Measurements from ENCODE around the gene ZDHHC6.
"Not testable (repeated sequence)": the region's sequence is repeated elsewhere in the genome, so short reads cannot be mapped to it uniquely, and the experiment has no call there.

Gene ZDHHC6

GRCh38 chr10:112446855-112447619 is at the start of gene ZDHHC6, which contains the start of gene VTI1A:
Gene ZDHHC6, minus strand, starts transcription at chr10:112446914. Its CDS starts 1,478 bp downstream, at chr10:112445436.
Gene VTI1A, plus strand, starts transcription at chr10:112447215. Its CDS starts 159 bp downstream, at chr10:112447374.
- DNase-seq, result peak; percentile 74

GRCh38 chr10:112492736-112493135 is 46.0 kb upstream of the ZDHHC6 start:
- DNase-seq, result no peak

- no peak for DNase-seq
These were observed 44.4 kb upstream of the ZDHHC6 start for GRCh38 chr10:112491144-112491543.

- DNase-seq, result no peak
These were observed 43.8 kb upstream of the ZDHHC6 start for GRCh38 chr10:112490545-112490944.

GRCh38 chr10:112487964-112488363 is 41.2 kb upstream of the ZDHHC6 start:
- DNase-seq, result no peak

- no peak for DNase-seq
These were observed 37.7 kb upstream of the ZDHHC6 start for GRCh38 chr10:112484399-112484798.

GRCh38 chr10:112481602-112482001 is 34.9 kb upstream of the ZDHHC6 start:
- DNase-seq, result no peak

GRCh38 chr10:112475575-112476218 is 29.0 kb upstream of the ZDHHC6 start:
- DNase-seq, result peak; percentile 9

GRCh38 chr10:112471878-112472487 is 25.3 kb upstream of the ZDHHC6 start:
- peak; percentile 77 for DNase-seq

- DNase-seq, result no peak
These were observed 20.9 kb upstream of the ZDHHC6 start for GRCh38 chr10:112467541-112468075.

GRCh38 chr10:112466802-112467201 is 20.1 kb upstream of the ZDHHC6 start:
- no peak for DNase-seq

- no peak for DNase-seq
These were observed 18.7 kb upstream of the ZDHHC6 start for GRCh38 chr10:112465299-112465883.

GRCh38 chr10:112464074-112464473 is 17.4 kb upstream of the ZDHHC6 start:
- not testable (repeated sequence) for DNase-seq

GRCh38 chr10:112461029-112461887 is 14.5 kb upstream of the ZDHHC6 start:
- no peak for DNase-seq

GRCh38 chr10:112460366-112460765 is 13.7 kb upstream of the ZDHHC6 start:
- no peak for DNase-seq

GRCh38 chr10:112456533-112456932 is 9.8 kb upstream of the ZDHHC6 start:
- no peak for DNase-seq

GRCh38 chr10:112454910-112455779 is 8.4 kb upstream of the ZDHHC6 start:
- no peak for DNase-seq

GRCh38 chr10:112448888-112449287 is 2.2 kb upstream of the ZDHHC6 start:
- DNase-seq, result no peak

- DNase-seq, result no peak
These were observed 860 bp upstream of the ZDHHC6 start for GRCh38 chr10:112447620-112447928.

GRCh38 chr10:112446055-112446854 is 459 bp downstream of the ZDHHC6 start:
- no peak for DNase-seq
